ENCODE data around the gene IGLL5. TPM values are rescaled to one million over a fixed set of nuclear protein-coding genes. Genes with fewer than 3 reads are reported as not detected.

Gene IGLL5
- total and polyA plus RNA-seq, 2 of the 13 experiments (the other 11 are each of a cell fraction or from before 2014, with no cell fraction given), result not detected

GRCh38 chr22:22847241-22847640, 40.4 kb upstream of the IGLL5 start (continued):
- no peak for TF ChIP-seq RARA (CRISPR knock-in tag; IDR thresholded peaks at IDR 0.05)
- TF ChIP-seq USF2 (IDR thresholded peaks at IDR 0.05; ENCODE audit: low read depth, low read length), result no peak
- no peak for TF ChIP-seq USF2 (CRISPR knock-in tag; IDR thresholded peaks at IDR 0.05; ENCODE audit: borderline replicate concordance)
- TF ChIP-seq ZNF280D (CRISPR knock-in tag; IDR thresholded peaks at IDR 0.05), result no peak

GRCh38 chr22:22848364-22848866, 39.2 kb upstream of the IGLL5 start:
- DNase-seq (ENCODE audit: low spot score), result peak; percentile 50
- H3K36me3 ChIP-seq (replicated peaks in 1 of 2; ENCODE audit: control insufficient read depth in 1 of 2, insufficient read depth in 2 of 2, low read length in 2 of 2), result no peaks in the 10 kb centered on the region
- H2AFZ ChIP-seq (ENCODE audit: low read length), result no peak overlapping the region
- CTCF ChIA-PET (ENCODE audit: low intra/inter-chr PET ratio, low total read pairs), result interaction anchor here (1.0 to 2.9 kb wide), 4 partner anchors 29 to 111 kb away, joined by 3 to 23 read pairs (median 10); no protein-coding TSS in a partner anchor
- H3K4me1 ChIP-seq (ENCODE audit: insufficient read depth, low read length), result no peaks in the 10 kb centered on the region
- POLR2A ChIA-PET, result no interaction called here
- no peaks in the 10 kb centered on the region for H3K79me2 ChIP-seq (ENCODE audit: insufficient read depth, low read length)
- no peak overlapping the region for H3K4me3 ChIP-seq (replicated peaks in 1 of 3; ENCODE audit: insufficient read depth in 1 of 3, low read depth in 2 of 3, low read length in 3 of 3)
- in situ Hi-C loops (cut with HindIII; ENCODE audit: extremely low pct_ligation_motif_present, low pct_unique_long_range_greater_than_20kb), result loop anchor here (5.0 to 10.0 kb wide), 2 partner anchors 34 to 276 kb away; no protein-coding TSS in a partner anchor
- H3K27me3 ChIP-seq (ENCODE audit: control insufficient read depth in 1 of 2, insufficient read depth in 2 of 2, low read length in 2 of 2), result peaks cover 0 to 30% of the 10 kb centered on the region in 2 experiments; a peak in 3 of 5 replicates
- no peak for FAIRE-seq
- no peak overlapping the region for H3K4me2 ChIP-seq (ENCODE audit: low read depth, low read length)
- no peak overlapping the region for H3K9ac ChIP-seq (ENCODE audit: insufficient read depth, low read depth, low read length)
- no peaks in the 10 kb centered on the region for H4K20me1 ChIP-seq (ENCODE audit: insufficient read depth, low read length)
- BruUV-seq (replicated peaks), result no TSS peak
- no peaks in the 10 kb centered on the region for H3K9me3 ChIP-seq (ENCODE audit: low read length)
- ATAC-seq, result peak; percentile 98
- H3K27ac ChIP-seq (ENCODE audit: extremely low read length, insufficient read depth, low read length), result no peak overlapping the region
- intact Hi-C loops (cut with micrococcal nuclease; ENCODE audit: unreplicated experiment), result loop anchor here (1.0 kb wide), 1 partner anchor 36 kb away; no protein-coding TSS in a partner anchor
- 0% methylated on average over 1 of the region's 5 CpGs for WGBS (ENCODE audit: low lambda C conversion rate)
- TF ChIP-seq MTA1 (CRISPR knock-in tag; IDR thresholded peaks at IDR 0.05; ENCODE audit: borderline replicate concordance), result no peak
- TF ChIP-seq SIN3B (IDR thresholded peaks at IDR 0.05; ENCODE audit: low read length), result no peak
- no peak for TF ChIP-seq ZNF704 (CRISPR knock-in tag; IDR thresholded peaks at IDR 0.05; ENCODE audit: borderline replicate concordance)
- TF ChIP-seq RAD21 (CRISPR knock-in tag; IDR thresholded peaks at IDR 0.05), result peak; percentile 62; the same call in 1 of the 2 replicates
- TF ChIP-seq U2AF2 (IDR thresholded peaks at IDR 0.05; ENCODE audit: low read depth, low read length), result no peak
- no peak for TF ChIP-seq ATF6 (CRISPR knock-in tag; conservative IDR thresholded peaks at IDR 0.05)
- TF ChIP-seq ZNF800 (CRISPR knock-in tag; IDR thresholded peaks at IDR 0.05), result no peak
- TF ChIP-seq KAT2B (IDR thresholded peaks at IDR 0.05; ENCODE audit: borderline replicate concordance, low read depth, low read length), result no peak
